Karpas-422 (cell line): ENCODE data around the gene FTCD. TPM values are rescaled to one million over a fixed set of nuclear protein-coding genes. Genes with fewer than 3 reads are reported as not detected.

Experiments
- DNase-seq: peaks from one replicate; pipeline ENCODE4 v3.0.0-alpha.2; 2015
- H2AFZ ChIP-seq: fragments of 200-600 bp; sonication (generic); 2 replicates; pipeline ENCODE4 v1.6.1; 2014; ENCODE audit warnings: antibody characterized with exemption, low read length, mixed read lengths
- H3K27ac ChIP-seq: fragments of 200-600 bp; sonication (generic); 2 replicates; pipeline ENCODE4 v1.5.1; 2014; ENCODE audit warnings: mild to moderate bottlenecking, low read length, moderate library complexity
- H3K27me3 ChIP-seq: fragments of 200-600 bp; sonication (generic); 2 replicates; pipeline ENCODE4 v1.6.1; 2014; ENCODE audit warnings: low read length, mixed read lengths
- H3K36me3 ChIP-seq: fragments of 200-600 bp; sonication (generic); 2 replicates; pipeline ENCODE4 v1.6.1; 2014; ENCODE audit warnings: low read length, mixed read lengths; ENCODE audit not compliant: insufficient read depth
- H3K4me1 ChIP-seq: fragments of 200-600 bp; sonication (generic); 2 replicates; pipeline ENCODE4 v1.6.1; 2014; ENCODE audit warnings: mild to moderate bottlenecking, low read length, mixed read lengths
- H3K4me2 ChIP-seq: fragments of 200-600 bp; sonication (generic); 2 replicates; pipeline ENCODE4 v1.6.1; 2014; ENCODE audit warnings: low read length, low read depth, mild to moderate bottlenecking; ENCODE audit not compliant: poor library complexity, severe bottlenecking
- H3K4me3 ChIP-seq: fragments of 200-600 bp; sonication (generic); 2 replicates; pipeline ENCODE4 v1.5.1; 2014; ENCODE audit warnings: mild to moderate bottlenecking, antibody characterized with exemption, low read length, mixed read lengths
- H3K79me2 ChIP-seq: fragments of 200-600 bp; sonication (generic); 2 replicates; pipeline ENCODE4 v1.6.1; 2014; ENCODE audit warnings: mild to moderate bottlenecking, low read length, mixed read lengths
- H3K9ac ChIP-seq: fragments of 200-600 bp; sonication (generic); 2 replicates; pipeline ENCODE4 v1.6.0; 2014; ENCODE audit warnings: low read length
- H3K9me2 ChIP-seq: fragments of 200-600 bp; sonication (generic), shearing (Covaris generic); replicated peaks from 2 replicates; pipeline ENCODE4 v1.6.0; 2014; ENCODE audit warnings: mild to moderate bottlenecking, low read length, moderate library complexity; ENCODE audit not compliant: insufficient read depth
- H3K9me3 ChIP-seq: fragments of 300-700, 200-600 bp; sonication (generic); 2 replicates; pipeline ENCODE4 v1.6.1; 2014; ENCODE audit warnings: low read length, mixed read lengths
- H4K20me1 ChIP-seq: fragments of 200-600 bp; sonication (generic); 2 replicates; pipeline ENCODE4 v1.6.1; 2014; ENCODE audit warnings: mild to moderate bottlenecking, antibody characterized with exemption, low read length, low read depth; ENCODE audit not compliant: insufficient read depth
- total RNA-seq: library from RNA; depleted of rRNA; stranded (reverse); fragments of >200 nt; shearing (Covaris generic); gene quantifications from 2 replicates; pipeline ENCODE4 v1.2.3, GENCODE V29; 2014; ENCODE audit warnings: low replicate concordance

Gene FTCD
- total RNA-seq, 1 experiment from 2014 or later, result not detected

GRCh38 chr21:46153247-46154154 is 1.9 kb downstream of the FTCD start:
- no peaks in the 10 kb centered on the region for H3K36me3 ChIP-seq

GRCh38 chr21:46152927-46153246 is 2.5 kb downstream of the FTCD start:
- Histone ChIP-seq H3K4me1 (peaks cover 8% of the 10 kb centered on the region), H3K9ac (no peak overlapping the region; the same call in 1 of the 2 replicates), H3K4me3 (no peak overlapping the region; the same call in 1 of the 2 replicates), H3K27ac (no peak overlapping the region), H3K4me2 (peak overlapping the region; percentile 69), H2AFZ (no peak overlapping the region), H3K27me3 (no peaks in the 10 kb centered on the region), H3K36me3 (no peaks in the 10 kb centered on the region), H4K20me1 (no peaks in the 10 kb centered on the region), H3K9me2 (no peaks in the 10 kb centered on the region), H3K9me3 (no peaks in the 10 kb centered on the region), H3K79me2 (no peaks in the 10 kb centered on the region)
- no peak for DNase-seq

More at GRCh38 chr21:46153247-46154154, 1.9 kb downstream of the FTCD start:
- peak; percentile 89 for DNase-seq
- Histone ChIP-seq H3K4me1 (peaks cover 8% of the 10 kb centered on the region), H4K20me1 (no peaks in the 10 kb centered on the region), H3K27me3 (no peaks in the 10 kb centered on the region), H3K79me2 (no peaks in the 10 kb centered on the region), H2AFZ (peak overlapping the region; percentile 77), H3K4me3 (peak overlapping the region; percentile 54; the same call in 1 of the 2 replicates), H3K9me2 (no peaks in the 10 kb centered on the region), H3K9me3 (no peaks in the 10 kb centered on the region), H3K4me2 (peak overlapping the region; percentile 69), H3K9ac (peak overlapping the region; percentile 66), H3K27ac (no peak overlapping the region)

- H2AFZ ChIP-seq, result no peak overlapping the region
- no peak overlapping the region for H3K9ac ChIP-seq
- H3K27me3 ChIP-seq, result no peaks in the 10 kb centered on the region
- no peak overlapping the region for H3K4me3 ChIP-seq
- H3K4me2 ChIP-seq, result no peak overlapping the region
- no peaks in the 10 kb centered on the region for H3K9me3 ChIP-seq
- DNase-seq, result no peak
- no peaks in the 10 kb centered on the region for H3K79me2 ChIP-seq
- no peak overlapping the region for H3K27ac ChIP-seq
- no peaks in the 10 kb centered on the region for H3K9me2 ChIP-seq
- no peaks in the 10 kb centered on the region for H4K20me1 ChIP-seq
- no peaks in the 10 kb centered on the region for H3K36me3 ChIP-seq
- H3K4me1 ChIP-seq, result peaks cover 8% of the 10 kb centered on the region
Measured at GRCh38 chr21:46151989-46152926, 3.1 kb downstream of the FTCD start.

- no peaks in the 10 kb centered on the region for H3K9me2 ChIP-seq
- no peak overlapping the region for H3K4me3 ChIP-seq
- no peak overlapping the region for H3K4me2 ChIP-seq
- H3K79me2 ChIP-seq, result no peaks in the 10 kb centered on the region
- no peak overlapping the region for H3K9ac ChIP-seq
- H3K4me1 ChIP-seq, result peaks cover 11% of the 10 kb centered on the region
- no peak overlapping the region for H3K27ac ChIP-seq
- H3K9me3 ChIP-seq, result no peaks in the 10 kb centered on the region
- no peaks in the 10 kb centered on the region for H3K36me3 ChIP-seq
- H4K20me1 ChIP-seq, result no peaks in the 10 kb centered on the region
- H2AFZ ChIP-seq, result no peak overlapping the region
- no peak for DNase-seq
- H3K27me3 ChIP-seq, result no peaks in the 10 kb centered on the region
Measured at GRCh38 chr21:46151261-46151988, 4.0 kb downstream of the FTCD start.

- Histone ChIP-seq H4K20me1 (no peaks in the 10 kb centered on the region), H3K9me3 (no peaks in the 10 kb centered on the region), H3K4me3 (no peak overlapping the region), H2AFZ (no peak overlapping the region), H3K36me3 (no peaks in the 10 kb centered on the region), H3K9ac (no peak overlapping the region), H3K27ac (no peak overlapping the region), H3K79me2 (no peaks in the 10 kb centered on the region), H3K27me3 (no peaks in the 10 kb centered on the region), H3K9me2 (no peaks in the 10 kb centered on the region), H3K4me1 (peaks cover 13% of the 10 kb centered on the region), H3K4me2 (no peak overlapping the region)
- DNase-seq, result no peak
Measured at GRCh38 chr21:46150491-46151121, 4.8 kb downstream of the FTCD start.

- H3K27me3 ChIP-seq, result no peaks in the 10 kb centered on the region
- no peak overlapping the region for H3K4me3 ChIP-seq
- no peak overlapping the region for H2AFZ ChIP-seq
- H3K36me3 ChIP-seq, result no peaks in the 10 kb centered on the region
- H3K4me1 ChIP-seq, result peaks cover 13% of the 10 kb centered on the region
- no peaks in the 10 kb centered on the region for H4K20me1 ChIP-seq
- no peaks in the 10 kb centered on the region for H3K9me2 ChIP-seq
- H3K27ac ChIP-seq, result no peak overlapping the region
- no peak overlapping the region for H3K9ac ChIP-seq
- H3K79me2 ChIP-seq, result no peaks in the 10 kb centered on the region
- DNase-seq, result no peak
- H3K9me3 ChIP-seq, result no peaks in the 10 kb centered on the region
- no peak overlapping the region for H3K4me2 ChIP-seq
Measured at GRCh38 chr21:46150073-46150472, 5.3 kb downstream of the FTCD start.

GRCh38 chr21:46149205-46149901 is 6.0 kb downstream of the FTCD start:
- no peaks in the 10 kb centered on the region for H3K9me2 ChIP-seq
- H2AFZ ChIP-seq, result no peak overlapping the region
- no peak overlapping the region for H3K4me2 ChIP-seq
- no peak overlapping the region for H3K4me3 ChIP-seq
- no peak overlapping the region for H3K9ac ChIP-seq
- H4K20me1 ChIP-seq, result no peaks in the 10 kb centered on the region
- H3K27ac ChIP-seq, result no peak overlapping the region
- H3K9me3 ChIP-seq, result no peaks in the 10 kb centered on the region
- peaks cover 13% of the 10 kb centered on the region for H3K4me1 ChIP-seq
- H3K79me2 ChIP-seq, result no peaks in the 10 kb centered on the region
- no peaks in the 10 kb centered on the region for H3K27me3 ChIP-seq
- no peaks in the 10 kb centered on the region for H3K36me3 ChIP-seq
- DNase-seq, result no peak
